Measurements from ENCODE around the gene LOX. TPM values are rescaled to one million over a fixed set of nuclear protein-coding genes. Genes with fewer than 3 reads are reported as not detected.

Gene LOX
- total RNA-seq, 1 experiment from 2014 or later = 0.79 TPM

DNA sequence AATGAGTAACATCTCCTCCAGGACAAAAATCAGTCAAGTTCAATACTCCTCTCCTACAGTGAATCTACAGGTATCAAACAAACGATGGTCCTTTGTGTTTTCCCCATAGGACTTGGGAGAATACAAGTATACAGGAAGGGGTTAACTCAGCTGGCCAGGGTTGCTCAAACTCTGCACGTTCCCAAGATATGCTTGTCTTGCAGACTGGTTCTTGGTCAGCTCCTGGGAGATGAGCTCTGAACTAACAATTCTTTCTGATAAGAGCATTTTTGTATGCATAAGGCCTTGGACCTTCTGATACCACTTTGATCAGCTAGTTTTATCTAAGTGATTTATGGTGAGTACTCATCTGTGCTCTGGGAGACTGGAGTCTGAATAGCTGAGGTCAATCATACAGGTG is 42.1 kb downstream of the LOX start:
- Histone ChIP-seq H3K18ac (ENCODE audit: insufficient read length, low read depth, low read length) (no peak overlapping the region), H3K9me3 (ENCODE audit: control insufficient read depth, low read depth, low read length) (no peaks in the 10 kb centered on the region), H3K4ac (ENCODE audit: low read depth, low read length) (no peak overlapping the region), H3K9ac (ENCODE audit: extremely low read depth, insufficient read length, low read length) (no peak overlapping the region), H2AK5ac (ENCODE audit: insufficient read length, low read length) (no peak overlapping the region), H2BK12ac (ENCODE audit: insufficient read length, low read depth, low read length) (no peak overlapping the region), H3K4me1 (ENCODE audit: insufficient read depth, low read length) (no peaks in the 10 kb centered on the region), H2BK5ac (ENCODE audit: insufficient read length, low read length) (no peak overlapping the region), H2BK120ac (ENCODE audit: low read depth, low read length, poor library complexity, severe bottlenecking) (no peak overlapping the region), H3K23ac (ENCODE audit: insufficient read length, low read depth, low read length) (no peak overlapping the region), H2BK15ac (ENCODE audit: low read depth, low read length) (no peak overlapping the region), H4K20me1 (ENCODE audit: control insufficient read depth, insufficient read depth, insufficient read length) (no peaks in the 10 kb centered on the region), H3K4me2 (ENCODE audit: insufficient read depth, insufficient read length, low read length) (no peak overlapping the region), H3K23me2 (ENCODE audit: insufficient read length, low read depth, low read length, poor library complexity, severe bottlenecking) (no peaks in the 10 kb centered on the region), H3T11ph (ENCODE audit: low read length) (no peak overlapping the region), H3K79me2 (ENCODE audit: insufficient read depth, low read length) (no peaks in the 10 kb centered on the region), H4K8ac (replicated peaks; ENCODE audit: insufficient read length, low read depth, low read length) (no peak overlapping the region), H3K14ac (ENCODE audit: insufficient read depth, low read length) (no peak overlapping the region), H3K79me1 (ENCODE audit: insufficient read depth, low read depth, low read length, poor library complexity, severe bottlenecking) (no peaks in the 10 kb centered on the region), H2BK20ac (ENCODE audit: low read depth, low read length, poor library complexity, severe bottlenecking) (no peak overlapping the region), H3K27ac (ENCODE audit: insufficient read length, low read depth, low read length) (no peak overlapping the region), H4K5ac (ENCODE audit: insufficient read length, low read depth, low read length) (no peak overlapping the region), H3K27me3 (ENCODE audit: insufficient read depth, low read length) (no peaks in the 10 kb centered on the region), H3K56ac (ENCODE audit: insufficient read length, low read depth, low read length) (no peak overlapping the region), H2AFZ (ENCODE audit: low read length) (no peak overlapping the region), H4K91ac (ENCODE audit: insufficient read length, low read depth, low read length) (no peak overlapping the region)
- DNase-seq = no peak
- WGBS (ENCODE audit: extremely low coverage, insufficient read length, low lambda C conversion rate) = no CpG with 5 or more reads among the region's 2 CpGs
- H3K4me1 Mint-ChIP-seq = no peaks in the 10 kb centered on the region
- H3K4me3 Mint-ChIP-seq = no peak overlapping the region
- peaks cover 0 to 5% (median 0%) of the 10 kb centered on the region in 3 experiments; a peak in 3 of 7 replicates for H3K36me3 Mint-ChIP-seq (ENCODE audit: insufficient read depth in 1 of 3, low read depth in 3 of 3)
- H3K27ac Mint-ChIP-seq = no peak overlapping the region
- TF ChIP-seq, protein P1, sequence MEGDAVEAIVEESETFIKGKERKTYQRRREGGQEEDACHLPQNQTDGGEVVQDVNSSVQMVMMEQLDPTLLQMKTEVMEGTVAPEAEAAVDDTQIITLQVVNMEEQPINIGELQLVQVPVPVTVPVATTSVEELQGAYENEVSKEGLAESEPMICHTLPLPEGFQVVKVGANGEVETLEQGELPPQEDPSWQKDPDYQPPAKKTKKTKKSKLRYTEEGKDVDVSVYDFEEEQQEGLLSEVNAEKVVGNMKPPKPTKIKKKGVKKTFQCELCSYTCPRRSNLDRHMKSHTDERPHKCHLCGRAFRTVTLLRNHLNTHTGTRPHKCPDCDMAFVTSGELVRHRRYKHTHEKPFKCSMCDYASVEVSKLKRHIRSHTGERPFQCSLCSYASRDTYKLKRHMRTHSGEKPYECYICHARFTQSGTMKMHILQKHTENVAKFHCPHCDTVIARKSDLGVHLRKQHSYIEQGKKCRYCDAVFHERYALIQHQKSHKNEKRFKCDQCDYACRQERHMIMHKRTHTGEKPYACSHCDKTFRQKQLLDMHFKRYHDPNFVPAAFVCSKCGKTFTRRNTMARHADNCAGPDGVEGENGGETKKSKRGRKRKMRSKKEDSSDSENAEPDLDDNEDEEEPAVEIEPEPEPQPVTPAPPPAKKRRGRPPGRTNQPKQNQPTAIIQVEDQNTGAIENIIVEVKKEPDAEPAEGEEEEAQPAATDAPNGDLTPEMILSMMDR (conservative IDR thresholded peaks at IDR 0.05) = no peak
- no peaks in the 10 kb centered on the region; a peak in 1 of 5 replicates for H3K9me3 Mint-ChIP-seq
- no peaks in the 10 kb centered on the region for H3K27me3 Mint-ChIP-seq (ENCODE audit: low read depth)
